Left lung (tissue), 10 donors: ENCODE results near the gene AADACL4. TPM values are rescaled to one million over a fixed set of nuclear protein-coding genes. Genes with fewer than 3 reads are reported as not detected.
"Not testable (repeated sequence)": the region's sequence is repeated elsewhere in the genome, so short reads cannot be mapped to it uniquely, and the experiment has no call there.

Experiments used
- ATAC-seq: fragments of 200-7000 bp; cut with Tn5 transposase; one replicate; pipeline ENCODE4 v1.9.1; 2020; ENCODE audit warnings: moderate library complexity
- DNase-seq, 4 donors: peaks; one replicate each; pipeline ENCODE4 v3.0.0-alpha.2; 2013 to 2020
- H3K27ac ChIP-seq, 2 donors: fragments of 200-600 bp; sonication (generic) in 1 of 2; one replicate each; pipeline versions ENCODE4 v1.5.0 to v1.8.0; 2020 to 2021
- H3K27me3 ChIP-seq, 2 donors: fragments of 200-600 bp; sonication (generic) in 1 of 2; one replicate each; pipeline versions ENCODE4 v1.5.0 to v1.8.0; 2020 to 2021
- H3K36me3 ChIP-seq, 2 donors: fragments of 200-600 bp; sonication (generic) in 1 of 2; one replicate each; pipeline versions ENCODE4 v1.5.0 to v1.8.0; 2020 to 2021
- H3K4me1 ChIP-seq, 2 donors: fragments of 200-600 bp; one replicate each; pipeline ENCODE4 v1.8.0; 2021
- H3K4me3 ChIP-seq, 2 donors: fragments of 200-600 bp; sonication (generic) in 1 of 2; one replicate each; pipeline versions ENCODE4 v1.5.0 to v1.8.0; 2020 to 2021; ENCODE audit warnings: mild to moderate bottlenecking in 1 of 2
- H3K9me3 ChIP-seq, 2 donors: fragments of 200-600 bp; sonication (generic) in 1 of 2; one replicate each; pipeline versions ENCODE4 v1.5.0 to v1.8.0; 2020 to 2021
- CTCF ChIP-seq, 2 donors: fragments of 200-600 bp; sonication (generic) in 1 of 2; IDR thresholded peaks; one replicate each; pipeline versions ENCODE4 v1.5.0 to v1.8.0; 2021; ENCODE audit warnings: antibody characterized with exemption in 2 of 2
- intact Hi-C, 2 donors: fragments of 100-400 bp; cut with DNase I; formaldehyde crosslinking; loops; one replicate each; pipeline versions ENCODE4 v1.11.2 to v1.14.2; 2022
- polyA plus RNA-seq, 6 donors: library from polyadenylated mRNA; unstranded; fragments of 120-200 nt; gene quantifications; one replicate each; pipeline ENCODE4 v1.2.1, GENCODE V29; 2013; ENCODE audit not compliant: insufficient read length in 6 of 6
- total RNA-seq, 2 donors: library from RNA; stranded (reverse); fragmentation: NEBNext Ultra II Directional; extraction: Animal tissue kit (Norgen Biotek cat#: 25700); gene quantifications; one replicate each; pipeline ENCODE4 v1.2.1, GENCODE V29; 2021
- donor health status: DM: no; HTN: yes; CAD: no.
- donor health status: DM: no; HTN: no; CAD: no.

The AADACL4 gene
- total and polyA plus RNA-seq, 8 donors, result 0.10 to 0.11 TPM; not detected in 6

- H3K36me3 ChIP-seq, result no peaks in the 10 kb centered on the region
- H3K9me3 ChIP-seq, result peaks cover 0 to 6% of the 10 kb centered on the region in 2 donors
- H3K4me1 ChIP-seq, result peaks cover 0 to 9% of the 10 kb centered on the region in 2 donors
- H3K27ac ChIP-seq, result peak overlapping the region in 1 of 2 donors; percentile 41
- intact Hi-C loops, result no loop called here
- no peak for ATAC-seq
- H3K27me3 ChIP-seq, result no peaks in the 10 kb centered on the region
- no peak for DNase-seq
- TF ChIP-seq CTCF (IDR thresholded peaks at IDR 0.05), result no peak
- H3K4me3 ChIP-seq, result no peak overlapping the region
Measured at GRCh38 chr1:12709091-12709491, 65.2 kb downstream of the AADACL4 start.

DNA sequence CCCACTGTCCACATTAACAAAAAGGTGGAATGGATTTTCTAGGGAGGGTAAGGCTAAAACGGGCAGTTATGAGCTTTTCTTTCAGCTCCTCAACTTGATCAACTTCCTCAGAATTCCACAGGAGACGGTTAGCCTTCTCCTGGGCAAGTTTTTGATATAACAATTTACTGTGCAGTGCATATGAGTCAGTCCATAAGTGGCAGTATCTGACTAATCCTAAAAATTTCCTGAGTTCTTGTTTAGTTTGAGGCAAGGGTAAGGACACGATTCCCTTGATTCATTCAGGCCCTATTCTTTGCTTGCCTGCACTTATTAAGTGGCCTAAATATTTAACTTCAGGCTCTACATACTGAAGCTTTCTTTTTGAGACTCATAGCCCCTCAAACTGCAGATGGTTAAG lies 65.8 kb downstream of the AADACL4 start:
- no peak for DNase-seq
- intact Hi-C loops, result no loop called here
- H3K27me3 ChIP-seq, result no peaks in the 10 kb centered on the region
- H3K9me3 ChIP-seq, result peaks cover 0 to under 1% of the 10 kb centered on the region in 2 donors
- no peak for TF ChIP-seq CTCF (IDR thresholded peaks at IDR 0.05)
- no peak overlapping the region for H3K4me3 ChIP-seq
- H3K27ac ChIP-seq, result peak overlapping the region in 1 of 2 donors; percentile 41
- peaks cover 0 to 9% of the 10 kb centered on the region in 2 donors for H3K4me1 ChIP-seq
- ATAC-seq, result no peak
- H3K36me3 ChIP-seq, result no peaks in the 10 kb centered on the region

DNA sequence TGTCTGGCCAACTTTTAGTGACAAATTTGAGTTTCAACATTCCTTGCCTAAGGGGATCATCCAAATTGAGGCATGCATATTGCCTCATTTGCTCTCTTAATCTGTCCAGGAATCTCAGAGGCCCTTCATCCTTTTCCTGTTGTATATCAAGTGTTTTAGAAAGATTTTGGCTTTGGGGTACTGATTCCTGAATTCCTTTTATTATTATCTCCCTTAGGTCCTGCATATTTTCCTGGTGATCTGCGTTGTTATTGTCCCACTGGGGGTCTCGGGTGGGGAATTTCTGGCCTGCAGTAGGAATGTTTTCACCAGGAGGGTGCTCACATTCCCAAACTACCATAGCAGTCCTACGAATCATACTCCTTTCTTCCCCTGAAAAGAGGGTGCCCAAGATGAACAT lies 67.7 kb downstream of the AADACL4 start:
- Histone ChIP-seq H3K4me3 (no peak overlapping the region), H3K36me3 (no peaks in the 10 kb centered on the region), H3K27me3 (no peaks in the 10 kb centered on the region), H3K9me3 (no peaks in the 10 kb centered on the region), H3K27ac (no peak overlapping the region), H3K4me1 (peaks cover 0 to 9% of the 10 kb centered on the region in 2 donors)
- intact Hi-C loops, result no loop called here
- no peak for TF ChIP-seq CTCF (IDR thresholded peaks at IDR 0.05)
- ATAC-seq (no peak), DNase-seq (no peak)

DNA sequence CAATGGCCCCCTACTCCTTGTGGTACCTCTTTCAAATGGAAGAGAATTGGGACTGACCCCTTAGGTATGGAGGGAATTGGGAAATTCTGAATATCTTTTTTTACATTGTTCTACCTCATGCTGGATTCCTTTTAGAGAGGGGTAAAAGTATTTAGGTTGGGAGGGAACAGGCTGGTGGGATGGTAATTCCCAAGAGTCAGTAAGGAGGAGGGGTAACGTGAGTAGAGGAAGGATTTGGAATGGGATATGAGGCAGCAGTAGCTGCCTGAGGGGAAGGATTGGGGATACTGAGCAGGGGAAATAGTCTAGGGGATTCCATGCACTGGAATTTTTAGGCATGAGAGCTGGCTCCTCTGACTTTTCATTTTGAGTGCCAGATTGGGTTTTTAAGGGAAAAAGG lies 68.2 kb downstream of the AADACL4 start:
- intact Hi-C loops, result no loop called here
- Histone ChIP-seq H3K27me3 (no peaks in the 10 kb centered on the region), H3K4me1 (peaks cover 0 to 9% of the 10 kb centered on the region in 2 donors), H3K4me3 (no peak overlapping the region), H3K36me3 (no peaks in the 10 kb centered on the region), H3K27ac (no peak overlapping the region), H3K9me3 (no peaks in the 10 kb centered on the region)
- TF ChIP-seq CTCF (IDR thresholded peaks at IDR 0.05), result no peak
- ATAC-seq (no peak), DNase-seq (no peak)

GRCh38 chr1:12712929-12713328 lies 69.0 kb downstream of the AADACL4 start:
- intact Hi-C loops, result no loop called here

GRCh38 chr1:12713651-12714050 lies 69.8 kb downstream of the AADACL4 start:
- H3K27ac ChIP-seq, H3K9me3 ChIP-seq, intact Hi-C loops, ATAC-seq, H3K4me1 ChIP-seq, H3K27me3 ChIP-seq, DNase-seq, H3K36me3 ChIP-seq, H3K4me3 ChIP-seq: not testable (repeated sequence)

More at GRCh38 chr1:12712929-12713328, 69.0 kb downstream of the AADACL4 start:
- H3K4me1 ChIP-seq, result peaks cover 0 to 9% of the 10 kb centered on the region in 2 donors
- no peaks in the 10 kb centered on the region for H3K36me3 ChIP-seq
- H3K4me3 ChIP-seq, result no peak overlapping the region
- no peaks in the 10 kb centered on the region for H3K27me3 ChIP-seq
- DNase-seq (no peak), ATAC-seq (no peak)
- H3K27ac ChIP-seq, result no peak overlapping the region
- no peak for TF ChIP-seq CTCF (IDR thresholded peaks at IDR 0.05)
- no peaks in the 10 kb centered on the region for H3K9me3 ChIP-seq
